Muscle of back (tissue), 11 donors: ENCODE data around the gene SFXN2. TPM values are rescaled to one million over a fixed set of nuclear protein-coding genes. Genes with fewer than 3 reads are reported as not detected.
"Not testable (repeated sequence)": the region's sequence is repeated elsewhere in the genome, so short reads cannot be mapped to it uniquely, and the experiment has no call there.

Experiments
- DNase-seq, 3 donors: peaks; one replicate each; pipeline versions ENCODE4 v3.0.0 to v3.0.0-alpha.2; 2013
- polyA plus RNA-seq, 10 donors: library from polyadenylated mRNA; unstranded; fragments of 120-200 nt; gene quantifications; one replicate each; pipeline ENCODE4 v1.2.1, GENCODE V29; 2013; ENCODE audit not compliant: insufficient read length in 10 of 10

Gene SFXN2
- polyA plus RNA-seq, 10 donors, result 3.9 to 9.8 (median 5.1) TPM

GRCh38 chr10:102678842-102679289, 35.6 kb upstream of the SFXN2 start:
- peak; percentile 56 to 83 (median 68) for DNase-seq

GRCh38 chr10:102679596-102679995, 34.8 kb upstream of the SFXN2 start:
- no peak for DNase-seq

- no peak for DNase-seq
Observed at GRCh38 chr10:102681696-102682095, 32.7 kb upstream of the SFXN2 start.

DNA sequence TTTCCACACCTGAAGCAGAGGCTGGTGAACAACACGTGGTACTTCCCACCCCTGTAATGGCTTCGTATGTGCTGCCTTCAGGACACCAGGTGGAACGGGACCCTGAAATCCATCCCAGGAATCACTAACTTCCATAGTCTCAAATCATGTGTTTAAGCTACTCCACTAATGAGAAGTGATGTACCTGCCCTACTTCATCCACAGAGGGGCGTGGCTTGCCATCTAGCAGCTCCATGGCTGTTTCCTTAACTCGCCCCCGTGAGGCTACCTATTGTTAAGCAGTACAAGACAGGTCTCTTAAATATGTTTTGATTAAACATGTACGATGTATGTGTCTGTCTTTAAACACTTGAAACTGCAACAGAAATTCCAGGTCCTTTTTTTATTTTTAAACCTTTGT, 32.0 kb upstream of the SFXN2 start:
- DNase-seq, result no peak

DNA sequence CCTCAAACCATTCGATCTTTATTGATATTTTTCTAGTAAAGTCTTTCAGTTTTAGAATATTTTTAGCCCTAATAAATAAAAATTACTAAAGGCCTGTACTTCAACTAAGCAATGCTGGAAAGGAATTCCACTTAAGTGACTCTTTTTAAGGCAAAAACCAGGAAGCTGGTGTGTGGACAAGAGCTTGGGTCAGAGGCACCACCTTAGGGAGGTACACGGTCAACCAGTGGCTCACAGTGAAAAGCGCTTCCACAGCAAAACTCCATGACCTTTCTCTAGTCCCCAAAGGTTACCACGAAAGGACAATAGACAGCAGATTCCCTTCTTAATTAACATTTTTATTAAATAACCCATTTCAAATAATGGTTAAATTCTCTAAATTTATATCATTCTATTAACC, 31.5 kb upstream of the SFXN2 start:
- no peak for DNase-seq

GRCh38 chr10:102683736-102684135, 30.7 kb upstream of the SFXN2 start:
- DNase-seq, result no peak

GRCh38 chr10:102691285-102692066, 23.0 kb upstream of the SFXN2 start:
- no peak for DNase-seq

GRCh38 chr10:102695401-102695800, 19.0 kb upstream of the SFXN2 start:
- DNase-seq, result not testable (repeated sequence)

GRCh38 chr10:102696736-102697135, 17.7 kb upstream of the SFXN2 start:
- no peak for DNase-seq

- DNase-seq, result no peak
Observed at GRCh38 chr10:102698894-102699293, 15.5 kb upstream of the SFXN2 start.

- DNase-seq, result no peak
Observed at GRCh38 chr10:102701272-102701671, 13.2 kb upstream of the SFXN2 start.

DNA sequence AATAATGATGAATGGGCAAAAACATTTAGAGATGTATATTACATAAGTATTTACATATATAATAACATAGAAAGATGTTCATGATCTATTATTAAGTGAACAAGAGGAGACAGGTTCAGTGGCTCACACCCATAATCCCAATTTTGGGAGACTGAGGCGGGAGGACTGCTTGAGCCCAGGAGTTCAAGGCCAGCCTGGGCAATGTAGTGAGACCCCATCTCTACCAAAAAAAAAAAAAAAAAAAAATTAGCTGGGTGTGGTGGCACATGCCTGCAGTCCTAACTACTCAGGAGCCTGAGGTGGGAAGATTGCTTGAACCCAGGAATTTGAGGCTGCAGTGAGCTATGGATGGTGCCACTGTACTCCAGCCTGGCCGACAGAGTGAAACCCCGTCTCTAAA, 12.6 kb upstream of the SFXN2 start:
- DNase-seq, result no peak

- no peak for DNase-seq
Observed at GRCh38 chr10:102702742-102703141, 11.7 kb upstream of the SFXN2 start.

GRCh38 chr10:102704915-102705314, 9.5 kb upstream of the SFXN2 start:
- peak in 1 of 3 donors; percentile 54 for DNase-seq

- no peak for DNase-seq
Observed at GRCh38 chr10:102705531-102705930, 8.9 kb upstream of the SFXN2 start.

DNA sequence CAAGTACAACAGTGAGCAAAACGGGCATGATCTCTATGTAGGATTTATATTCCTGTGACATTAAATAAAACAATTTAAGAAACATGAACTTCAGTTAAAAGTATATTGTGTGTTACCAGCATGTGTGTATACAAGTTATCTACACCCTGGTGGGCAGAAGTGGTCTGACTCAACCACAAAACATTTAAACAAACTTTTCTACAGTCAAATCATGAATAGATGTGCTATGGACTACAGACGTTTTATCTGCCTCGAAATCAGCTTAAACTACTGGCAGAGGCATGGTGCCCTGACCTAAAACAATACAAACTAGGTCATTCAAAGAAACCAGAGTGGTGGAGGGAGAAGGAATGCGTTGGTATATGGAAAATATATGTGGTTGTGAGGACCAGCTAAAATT, 3.8 kb upstream of the SFXN2 start:
- peak in 1 of 3 donors; percentile 25 for DNase-seq

GRCh38 chr10:102712089-102712488, 2.3 kb upstream of the SFXN2 start:
- DNase-seq, result no peak

GRCh38 chr10:102712843-102713538, 1.4 kb upstream of the SFXN2 start:
- DNase-seq, result no peak

DNA sequence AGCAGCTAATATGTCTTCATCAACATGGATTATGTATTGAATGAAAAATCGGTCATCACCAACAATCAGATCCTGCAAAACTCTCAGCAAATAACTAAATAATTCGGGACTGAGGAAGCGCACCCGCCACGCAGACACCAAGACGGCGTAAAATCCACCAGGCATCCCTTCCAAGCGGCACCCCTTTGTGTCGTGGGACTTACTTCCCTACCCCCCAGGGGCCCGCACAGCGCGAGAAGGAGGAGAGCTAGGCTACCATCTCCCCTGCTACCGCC, 960 bp upstream of the SFXN2 start:
- DNase-seq, result no peak

- peak; percentile 99 to 100 (median 99) for DNase-seq
Observed at GRCh38 chr10:102713814-102714620, 419 bp upstream of the SFXN2 start, which contains the start of gene ARL3. TSS of gene ARL3 (minus strand) at chr10:102714397. CDS start at chr10:102714275, 122 bp downstream.

GRCh38 chr10:102715880-102716279, 1.4 kb downstream of the SFXN2 start:
- DNase-seq, result no peak

GRCh38 chr10:102716900-102717565, 2.6 kb downstream of the SFXN2 start:
- DNase-seq, result not testable (repeated sequence)
